Ishikawa (cell line): Measurements from ENCODE around the gene FAM20B.

Source experiments
- CEBPB ChIP-seq: IDR thresholded peaks from 2 replicates; pipeline ENCODE4 v1.6.1; 2012
- CREB1 ChIP-seq: IDR thresholded peaks from 2 replicates; pipeline ENCODE4 v1.6.1; 2012; ENCODE audit warnings: low read depth
- EGR1 ChIP-seq: IDR thresholded peaks from 2 replicates; pipeline ENCODE4 v1.6.1; 2012
- EP300 ChIP-seq: IDR thresholded peaks from 2 replicates; pipeline ENCODE4 v1.6.1; 2012; ENCODE audit warnings: borderline replicate concordance
- FOXM1 ChIP-seq: IDR thresholded peaks from 2 replicates; pipeline ENCODE4 v1.6.1; 2012; ENCODE audit warnings: low read depth, borderline replicate concordance
- NFIC ChIP-seq: IDR thresholded peaks from 2 replicates; pipeline ENCODE4 v1.6.1; 2012
- RAD21 ChIP-seq: IDR thresholded peaks from 2 replicates; pipeline ENCODE4 v1.6.1; 2012; ENCODE audit warnings: low read depth
- TAF1 ChIP-seq: IDR thresholded peaks from 2 replicates; pipeline ENCODE4 v1.6.1; 2012; ENCODE audit warnings: low read depth, mild to moderate bottlenecking
- TCF12 ChIP-seq: IDR thresholded peaks from 2 replicates; pipeline ENCODE4 v1.6.1; 2012; ENCODE audit warnings: low read depth
- TEAD4 ChIP-seq: IDR thresholded peaks from 2 replicates; pipeline ENCODE4 v1.6.1; 2012
- YY1 ChIP-seq: IDR thresholded peaks from 2 replicates; pipeline ENCODE4 v1.6.1; 2012; ENCODE audit warnings: low read depth
- ZBTB7A ChIP-seq: IDR thresholded peaks from 2 replicates; pipeline ENCODE4 v1.6.1; 2012; ENCODE audit warnings: low read depth
- TF ChIP-seq, protein P1 (sequence below): IDR thresholded peaks from 2 replicates; pipeline ENCODE4 v1.6.1; 2012
- TF ChIP-seq, protein P2 (sequence below): IDR thresholded peaks from 2 replicates; pipeline ENCODE4 v1.6.1; 2012; ENCODE audit warnings: low read depth, mild to moderate bottlenecking
- TF ChIP-seq, protein P3 (sequence below): IDR thresholded peaks from 2 replicates; pipeline ENCODE4 v1.6.1; 2012

FAM20B gene

DNA sequence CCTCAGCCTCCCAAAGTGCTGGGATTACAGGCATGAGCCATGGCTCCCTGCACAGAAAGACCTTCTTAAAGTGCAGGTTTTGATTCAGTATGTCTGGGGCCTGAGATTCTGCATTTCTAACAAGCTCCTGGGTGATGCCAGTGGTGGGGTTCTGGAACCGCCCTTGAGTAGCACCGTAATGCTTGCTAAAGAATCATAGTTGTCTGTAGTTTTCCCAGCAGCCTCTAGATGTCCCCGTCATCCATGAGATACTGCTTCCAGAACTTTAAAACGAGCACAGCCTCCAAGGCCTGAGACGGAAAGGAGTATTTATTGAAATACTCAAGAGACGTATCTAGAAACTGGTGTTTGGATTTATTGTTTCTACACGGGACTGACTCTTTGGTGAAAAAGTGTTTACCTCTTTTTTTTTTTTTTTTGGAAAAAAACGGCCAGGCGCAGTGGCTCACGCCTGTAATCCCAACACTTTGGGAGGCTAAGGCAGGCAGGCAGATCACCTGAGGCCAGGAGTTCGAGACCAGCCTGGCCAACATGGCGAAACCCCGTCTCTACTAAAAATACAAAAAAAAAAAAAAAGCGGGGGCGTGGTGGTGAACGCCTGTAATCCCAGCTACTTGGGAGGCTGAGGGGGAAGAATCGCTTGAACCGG is 53.5 kb downstream of the FAM20B start:
- TF ChIP-seq FOXM1 (no peak), TEAD4 (no peak), RAD21 (peak; percentile 75), ZBTB7A (no peak), TCF12 (no peak)
- TF ChIP-seq, protein P1, sequence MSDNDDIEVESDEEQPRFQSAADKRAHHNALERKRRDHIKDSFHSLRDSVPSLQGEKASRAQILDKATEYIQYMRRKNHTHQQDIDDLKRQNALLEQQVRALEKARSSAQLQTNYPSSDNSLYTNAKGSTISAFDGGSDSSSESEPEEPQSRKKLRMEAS, result no peak

DNA sequence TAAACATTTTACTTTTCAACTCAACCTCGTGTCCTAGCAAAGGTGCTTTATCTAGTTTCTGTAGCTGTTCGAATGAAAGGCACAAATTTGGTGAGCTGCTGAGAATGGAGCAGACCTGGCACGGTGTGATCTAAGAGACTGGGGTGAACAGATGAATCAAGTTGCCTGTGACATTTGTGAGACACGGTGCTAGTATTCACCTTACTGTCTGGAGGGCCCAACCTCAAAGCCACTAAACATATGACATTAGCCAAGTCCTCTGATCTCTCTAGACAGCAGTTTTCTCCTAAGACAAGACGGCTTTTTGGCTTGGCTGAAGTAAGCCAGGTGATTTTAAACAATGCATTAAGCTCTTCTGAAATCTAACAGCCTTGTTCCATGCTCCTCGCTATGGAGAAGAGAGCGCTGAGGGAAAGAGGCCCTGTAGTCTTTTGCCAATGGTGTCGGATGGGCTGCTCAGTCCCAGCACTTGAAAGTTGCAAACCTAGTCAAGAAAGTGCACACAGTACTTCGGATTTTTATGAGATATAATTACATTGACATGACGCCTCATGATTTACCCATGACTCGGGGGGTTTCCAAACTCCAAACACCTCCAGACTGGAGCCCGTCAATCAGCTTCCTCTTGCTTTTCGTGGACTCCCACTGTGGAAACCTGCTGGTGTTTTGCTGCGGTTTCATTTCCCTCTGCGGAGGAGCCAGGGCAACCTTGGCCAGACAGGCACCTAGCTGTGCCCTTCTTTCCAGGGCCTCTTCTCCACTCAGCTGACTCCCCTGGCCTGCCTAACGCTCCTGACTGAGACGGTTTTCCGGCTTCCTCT is 55.4 kb downstream of the FAM20B start:
- TF ChIP-seq EGR1 (no peak), TCF12 (no peak), CEBPB (no peak), TAF1 (no peak), ZBTB7A (no peak), FOXM1 (no peak), YY1 (no peak), EP300 (no peak), NFIC (no peak), TEAD4 (no peak), RAD21 (no peak), CREB1 (no peak)
- TF ChIP-seq, protein P1, result no peak
- TF ChIP-seq, protein P2, sequence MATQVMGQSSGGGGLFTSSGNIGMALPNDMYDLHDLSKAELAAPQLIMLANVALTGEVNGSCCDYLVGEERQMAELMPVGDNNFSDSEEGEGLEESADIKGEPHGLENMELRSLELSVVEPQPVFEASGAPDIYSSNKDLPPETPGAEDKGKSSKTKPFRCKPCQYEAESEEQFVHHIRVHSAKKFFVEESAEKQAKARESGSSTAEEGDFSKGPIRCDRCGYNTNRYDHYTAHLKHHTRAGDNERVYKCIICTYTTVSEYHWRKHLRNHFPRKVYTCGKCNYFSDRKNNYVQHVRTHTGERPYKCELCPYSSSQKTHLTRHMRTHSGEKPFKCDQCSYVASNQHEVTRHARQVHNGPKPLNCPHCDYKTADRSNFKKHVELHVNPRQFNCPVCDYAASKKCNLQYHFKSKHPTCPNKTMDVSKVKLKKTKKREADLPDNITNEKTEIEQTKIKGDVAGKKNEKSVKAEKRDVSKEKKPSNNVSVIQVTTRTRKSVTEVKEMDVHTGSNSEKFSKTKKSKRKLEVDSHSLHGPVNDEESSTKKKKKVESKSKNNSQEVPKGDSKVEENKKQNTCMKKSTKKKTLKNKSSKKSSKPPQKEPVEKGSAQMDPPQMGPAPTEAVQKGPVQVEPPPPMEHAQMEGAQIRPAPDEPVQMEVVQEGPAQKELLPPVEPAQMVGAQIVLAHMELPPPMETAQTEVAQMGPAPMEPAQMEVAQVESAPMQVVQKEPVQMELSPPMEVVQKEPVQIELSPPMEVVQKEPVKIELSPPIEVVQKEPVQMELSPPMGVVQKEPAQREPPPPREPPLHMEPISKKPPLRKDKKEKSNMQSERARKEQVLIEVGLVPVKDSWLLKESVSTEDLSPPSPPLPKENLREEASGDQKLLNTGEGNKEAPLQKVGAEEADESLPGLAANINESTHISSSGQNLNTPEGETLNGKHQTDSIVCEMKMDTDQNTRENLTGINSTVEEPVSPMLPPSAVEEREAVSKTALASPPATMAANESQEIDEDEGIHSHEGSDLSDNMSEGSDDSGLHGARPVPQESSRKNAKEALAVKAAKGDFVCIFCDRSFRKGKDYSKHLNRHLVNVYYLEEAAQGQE, result no peak
- TF ChIP-seq, protein P3, sequence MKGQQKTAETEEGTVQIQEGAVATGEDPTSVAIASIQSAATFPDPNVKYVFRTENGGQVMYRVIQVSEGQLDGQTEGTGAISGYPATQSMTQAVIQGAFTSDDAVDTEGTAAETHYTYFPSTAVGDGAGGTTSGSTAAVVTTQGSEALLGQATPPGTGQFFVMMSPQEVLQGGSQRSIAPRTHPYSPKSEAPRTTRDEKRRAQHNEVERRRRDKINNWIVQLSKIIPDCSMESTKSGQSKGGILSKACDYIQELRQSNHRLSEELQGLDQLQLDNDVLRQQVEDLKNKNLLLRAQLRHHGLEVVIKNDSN, result no peak

DNA sequence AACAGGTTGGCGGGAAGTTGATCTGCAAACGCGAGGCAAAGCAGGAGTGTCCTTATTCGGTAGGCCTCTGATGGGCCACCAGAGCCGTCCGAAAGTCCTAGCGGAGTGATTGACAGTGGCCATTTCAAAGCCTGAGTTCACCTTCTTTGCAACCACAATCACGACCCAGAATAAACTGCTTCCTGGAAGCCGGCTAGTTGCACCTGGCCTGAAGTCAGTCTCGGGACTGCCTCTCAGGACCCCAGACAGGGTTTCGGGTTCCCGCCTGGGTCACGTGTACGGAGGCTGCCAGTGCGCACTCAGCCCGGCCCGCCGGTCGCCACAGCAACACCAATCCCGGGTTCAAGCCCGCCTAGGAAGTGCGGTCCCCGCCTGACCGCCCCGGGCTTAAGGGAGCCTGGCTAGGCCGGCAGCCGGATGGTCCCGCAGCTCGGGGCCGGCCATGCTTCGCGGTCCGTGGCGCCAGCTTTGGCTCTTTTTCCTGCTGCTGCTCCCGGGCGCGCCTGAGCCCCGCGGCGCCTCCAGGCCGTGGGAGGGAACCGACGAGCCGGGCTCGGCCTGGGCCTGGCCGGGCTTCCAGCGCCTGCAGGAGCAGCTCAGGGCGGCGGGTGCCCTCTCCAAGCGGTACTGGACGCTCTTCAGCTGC is 56.1 kb downstream of the FAM20B start, which contains the start of gene TOR3A:
Gene TOR3A (plus strand): TSS at position 384 of the 646 bp plus-strand sequence. CDS start 59 bp downstream, at position 443.
- no peak; the same call in 1 of the 2 replicates for TF ChIP-seq YY1
- TF ChIP-seq EP300, result peak; percentile 17; the same call in 1 of the 2 replicates
- TF ChIP-seq FOXM1, result no peak
- TF ChIP-seq TCF12, result no peak
- 0 out of 2 replicates have a peak, but pooled peaks have one; percentile 7 for TF ChIP-seq TEAD4
- TF ChIP-seq RAD21, result no peak
- 0 out of 2 replicates have a peak, but pooled peaks have one; percentile 11 for TF ChIP-seq NFIC
- TF ChIP-seq CEBPB, result no peak
- TF ChIP-seq EGR1, result no peak
- no peak for TF ChIP-seq CREB1
- TF ChIP-seq, protein P3, result peak; percentile 97
- peak; percentile 76 for TF ChIP-seq TAF1
- TF ChIP-seq ZBTB7A, result no peak; the same call in 1 of the 2 replicates
- TF ChIP-seq, protein P2, result 0 out of 2 replicates have a peak, but pooled peaks have one; percentile 27
- TF ChIP-seq, protein P1, result peak; percentile 88

DNA sequence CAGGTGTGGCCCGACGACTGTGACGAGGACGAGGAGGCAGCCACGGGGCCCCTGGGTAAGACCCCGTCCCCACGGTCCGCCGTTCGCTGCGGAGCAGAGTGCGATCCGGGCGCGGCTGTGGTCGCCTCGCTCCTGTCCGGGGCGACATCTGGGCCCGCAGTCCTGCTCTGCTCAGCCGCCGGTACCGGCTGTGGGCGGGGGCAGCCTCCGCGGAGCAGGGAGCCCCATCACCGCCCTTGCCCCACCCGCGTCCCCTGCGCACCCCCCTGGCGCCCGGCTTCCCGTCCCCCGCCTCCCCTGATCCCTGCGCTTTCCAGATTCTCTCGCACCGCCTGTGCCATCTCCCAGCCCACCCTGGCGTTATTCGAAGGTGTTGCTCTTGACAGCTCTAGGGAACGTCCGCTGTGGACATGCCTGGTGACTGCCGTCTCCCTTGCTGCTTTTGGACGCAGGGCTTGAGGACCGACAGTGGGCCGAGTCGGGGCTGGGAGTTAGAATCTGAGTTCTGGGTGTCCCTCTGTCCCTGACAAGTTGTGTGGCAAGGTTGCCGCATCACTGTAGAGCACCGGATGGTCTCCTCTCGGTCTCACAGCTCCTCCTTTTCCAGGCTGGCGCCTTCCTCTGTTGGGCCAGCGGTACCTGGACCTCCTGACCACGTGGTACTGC is 56.8 kb downstream of the FAM20B start:
- TF ChIP-seq NFIC, result no peak
- TF ChIP-seq, protein P3, result peak; percentile 78
- TF ChIP-seq EGR1, result no peak
- TF ChIP-seq, protein P1, result peak; percentile 54
- TF ChIP-seq CREB1, result no peak
- TF ChIP-seq ZBTB7A, result no peak
- no peak for TF ChIP-seq TEAD4
- TF ChIP-seq RAD21, result no peak
- no peak for TF ChIP-seq CEBPB
- no peak for TF ChIP-seq TAF1
